ENCODE results near the gene AFF1.

DNA sequence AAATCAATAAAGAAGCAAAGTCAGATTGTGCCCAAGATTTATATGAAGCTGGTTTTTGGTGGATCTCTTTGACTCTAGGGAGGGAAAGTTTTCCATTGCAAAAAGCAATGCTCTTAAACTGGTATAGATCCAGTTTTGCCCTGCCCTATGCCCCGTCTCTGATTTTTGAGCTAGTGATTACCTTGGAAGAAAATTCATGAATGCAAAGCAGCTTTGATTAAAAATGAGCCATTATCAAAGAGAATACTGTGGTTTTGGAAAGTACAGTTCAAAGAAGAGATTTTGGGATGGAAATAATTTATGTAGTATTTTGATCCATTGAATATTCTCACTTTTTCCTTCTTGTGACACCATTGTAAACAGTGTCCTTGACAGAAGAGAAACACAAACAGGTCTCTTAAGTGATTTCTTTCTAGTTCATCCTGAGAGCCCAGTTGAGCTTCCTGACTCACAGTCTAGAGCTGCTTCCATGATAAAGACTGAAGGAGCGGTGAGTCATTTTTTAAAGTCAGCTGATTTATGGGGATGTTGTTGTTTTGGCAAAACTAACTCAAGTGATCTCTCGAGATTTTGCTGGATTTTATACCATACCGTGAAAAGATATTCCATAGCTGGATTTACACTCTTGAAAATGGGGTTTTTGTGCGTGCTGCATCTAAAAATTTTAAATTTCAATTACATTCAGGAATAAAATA, 76.7 kb downstream of the AFF1 start:
- TF ChIP-seq EP300 (IDR thresholded peaks at IDR 0.05) = no peak
- no peak for TF ChIP-seq POLR2A (IDR thresholded peaks at IDR 0.05)

All from gastroesophageal sphincter (tissue), 2 donors.